Spleen (tissue), 7 donors: ENCODE measurements around the gene MYO16.

Source experiments
- POLR2A ChIP-seq, 3 donors: fragments of 450-650 bp; IDR thresholded peaks; one replicate each; pipeline ENCODE4 v1.5.1; 2017; ENCODE audit warnings: antibody characterized with exemption in 3 of 3, mild to moderate bottlenecking in 1 of 3
- POLR2AphosphoS5 ChIP-seq, 3 donors: sonication (generic); formaldehyde crosslinking; IDR thresholded peaks; one replicate each; pipeline ENCODE4 v1.5.1; 2017; ENCODE audit warnings: antibody characterized with exemption in 3 of 3
- TF ChIP-seq, protein P1 (sequence below), 11 experiments: fragments of 200-600 bp in 7 of 11; fragments of 450-650 bp in 4 of 11; sonication (generic) in 4 of 11; IDR thresholded peaks in 8 of 11; conservative IDR thresholded peaks in 3 of 11; 1 replicate in 7 of 11; 2 replicates in 4 of 11; pipeline versions ENCODE4 v1.4.0 to v1.8.0; 2016 to 2021; ENCODE audit warnings: antibody characterized with exemption in 11 of 11, inconsistent platforms in 4 of 11, mild to moderate bottlenecking in 1 of 11
- donor health status: DM: no; HTN: no; CAD: no; lungs with moderate emphysema.
- donor health status: DM: no; HTN: no; CAD: no.
- donor health status: DM: no; HTN: no; CAD: no.

DNA sequence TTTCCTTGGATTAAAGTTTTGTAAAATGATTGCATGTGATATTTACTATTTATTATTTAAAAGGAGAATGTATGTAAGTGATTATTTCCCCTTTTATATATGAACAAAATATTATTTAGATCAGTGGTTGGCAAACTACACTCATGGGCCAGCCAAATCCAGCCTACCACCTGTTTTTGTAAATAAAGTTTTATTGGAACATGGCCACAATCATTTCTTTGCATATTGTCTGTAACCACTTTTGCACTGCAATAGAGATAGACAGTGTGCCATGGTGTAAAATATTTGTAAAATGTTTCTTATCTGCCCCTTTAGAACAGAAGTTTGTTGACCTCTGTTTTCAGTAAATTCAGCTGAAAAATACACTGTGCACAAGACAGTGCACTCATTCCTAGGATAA, 426.4 kb downstream of the MYO16 start:
- TF ChIP-seq, protein P1, sequence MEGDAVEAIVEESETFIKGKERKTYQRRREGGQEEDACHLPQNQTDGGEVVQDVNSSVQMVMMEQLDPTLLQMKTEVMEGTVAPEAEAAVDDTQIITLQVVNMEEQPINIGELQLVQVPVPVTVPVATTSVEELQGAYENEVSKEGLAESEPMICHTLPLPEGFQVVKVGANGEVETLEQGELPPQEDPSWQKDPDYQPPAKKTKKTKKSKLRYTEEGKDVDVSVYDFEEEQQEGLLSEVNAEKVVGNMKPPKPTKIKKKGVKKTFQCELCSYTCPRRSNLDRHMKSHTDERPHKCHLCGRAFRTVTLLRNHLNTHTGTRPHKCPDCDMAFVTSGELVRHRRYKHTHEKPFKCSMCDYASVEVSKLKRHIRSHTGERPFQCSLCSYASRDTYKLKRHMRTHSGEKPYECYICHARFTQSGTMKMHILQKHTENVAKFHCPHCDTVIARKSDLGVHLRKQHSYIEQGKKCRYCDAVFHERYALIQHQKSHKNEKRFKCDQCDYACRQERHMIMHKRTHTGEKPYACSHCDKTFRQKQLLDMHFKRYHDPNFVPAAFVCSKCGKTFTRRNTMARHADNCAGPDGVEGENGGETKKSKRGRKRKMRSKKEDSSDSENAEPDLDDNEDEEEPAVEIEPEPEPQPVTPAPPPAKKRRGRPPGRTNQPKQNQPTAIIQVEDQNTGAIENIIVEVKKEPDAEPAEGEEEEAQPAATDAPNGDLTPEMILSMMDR (IDR thresholded peaks at IDR 0.05 in 8 of 11, conservative IDR thresholded peaks at IDR 0.05 in 3 of 11), result no peak
- TF ChIP-seq POLR2A (IDR thresholded peaks at IDR 0.05) (no peak), POLR2AphosphoS5 (IDR thresholded peaks at IDR 0.05) (no peak)
